K562 (cell line): ENCODE data around the gene PHTF1. TPM values are rescaled to one million over a fixed set of nuclear protein-coding genes. Genes with fewer than 3 reads are reported as not detected.

Source experiments
- ATAC-seq: fragments of 200-7000 bp; cut with Tn5 transposase; 3 replicates; pipeline ENCODE4 v1.9.1; 2020; ENCODE audit warnings: moderate library complexity
- BruUV-seq: library from RNA; stranded (reverse); fragments of 400-500 nt; replicated peaks from 2 replicates; lab custom pipeline; 2021; lab: Mats Ljungman, UMichigan
- CTCF ChIA-PET: fragments of 300-600 bp; formaldehyde crosslinking; extraction: SDS; loops from one replicate; lab custom pipeline; 2021; ENCODE audit warnings: low intra/inter-chr PET ratio; lab: Yijun Ruan, JAX
- POLR2A ChIA-PET: fragments of 300-600, 350-650 bp; sonication (Branson Sonifier 250); formaldehyde crosslinking; extraction: SDS; loops from one replicate; lab custom pipeline; 2021; ENCODE audit warnings: antibody characterized with exemption, inconsistent platforms; lab: Yijun Ruan, JAX
- DNase-seq, 4 experiments: peaks; one replicate each; pipeline versions ENCODE4 v3.0.0 to v3.0.0-alpha.2; 2011 to 2018; ENCODE audit warnings: low spot score in 3 of 4, mixed read lengths in 3 of 4; ENCODE audit errors: extremely low read depth in 1 of 4
- FAIRE-seq: peaks from 2 replicates; lab custom pipeline; 2011; peaks lifted over from hg19 to GRCh38; lab: Jason Lieb, UNC
- H2AFZ ChIP-seq: 2 replicates; pipeline ENCODE4 v1.6.0; 2011; ENCODE audit warnings: low read depth, low read length, control low read depth, inconsistent platforms
- H3K27ac ChIP-seq: fragments of 200-600 bp; 3 replicates; pipeline ENCODE4 v1.8.0; 2011; ENCODE audit warnings: low read depth, mild to moderate bottlenecking, control low read depth, inconsistent platforms, low read length, moderate library complexity, mixed read lengths; ENCODE audit errors: extremely low read depth
- H3K27me3 ChIP-seq, 2 experiments: fragments of 300-600 bp in 1 of 2; 2 replicates in 1 of 2; 3 replicates in 1 of 2; pipeline versions ENCODE4 v1.6.0 to v1.8.0; 2011; ENCODE audit warnings: inconsistent platforms in 2 of 2, low read length in 2 of 2, mild to moderate bottlenecking in 1 of 2, mixed read lengths in 1 of 2, moderate library complexity in 1 of 2; ENCODE audit not compliant: control insufficient read depth in 2 of 2, insufficient read depth in 2 of 2
- H3K36me3 ChIP-seq: fragments of 300-600 bp; 3 replicates; pipeline ENCODE4 v1.8.0; 2011; ENCODE audit warnings: mild to moderate bottlenecking, low read length, inconsistent platforms; ENCODE audit not compliant: control insufficient read depth, insufficient read depth
- H3K4me1 ChIP-seq, 2 experiments: fragments of 200-600 bp in 1 of 2; replicated peaks in 1 of 2; 2 replicates in 1 of 2; 3 replicates in 1 of 2; pipeline versions ENCODE4 v1.5.1 to v1.8.0; 2011; ENCODE audit warnings: inconsistent platforms in 2 of 2, low read length in 2 of 2, mild to moderate bottlenecking in 1 of 2, mixed read lengths in 1 of 2, moderate library complexity in 1 of 2; ENCODE audit not compliant: control insufficient read depth in 2 of 2, insufficient read depth in 2 of 2
- H3K4me2 ChIP-seq: 2 replicates; pipeline ENCODE4 v1.6.1; 2011; ENCODE audit warnings: low read length, control low read depth, inconsistent platforms, mixed read lengths; ENCODE audit not compliant: insufficient read depth
- H3K4me3 ChIP-seq: fragments of 200-600 bp; sonication (generic), shearing (Covaris generic); 2 replicates; pipeline ENCODE4 v1.5.1; 2016; ENCODE audit warnings: control low read depth, inconsistent platforms
- H3K79me2 ChIP-seq: fragments of 200-600 bp; 3 replicates; pipeline ENCODE4 v1.8.0; 2011; ENCODE audit warnings: low read length, inconsistent platforms; ENCODE audit not compliant: control insufficient read depth, insufficient read depth
- H3K9ac ChIP-seq, 2 experiments: 2 replicates each; pipeline versions ENCODE4 v1.6.0 to v1.6.1; 2011; ENCODE audit warnings: low read depth in 2 of 2, low read length in 2 of 2, control low read depth in 1 of 2, inconsistent platforms in 1 of 2, mild to moderate bottlenecking in 1 of 2, mixed read lengths in 1 of 2; ENCODE audit not compliant: insufficient read depth in 1 of 2
- H3K9me1 ChIP-seq: one replicate; pipeline ENCODE4 v1.6.0; 2011; ENCODE audit warnings: inconsistent platforms, mild to moderate bottlenecking, low read length, moderate library complexity; ENCODE audit not compliant: control insufficient read depth, insufficient read depth
- H3K9me3 ChIP-seq: replicated peaks from 2 replicates; pipeline ENCODE4 v1.5.1; 2011; ENCODE audit warnings: low read depth, low read length, inconsistent platforms; ENCODE audit not compliant: control insufficient read depth, insufficient read depth
- H4K20me1 ChIP-seq: replicated peaks from 2 replicates; pipeline ENCODE4 v1.6.1; 2011; ENCODE audit warnings: low read length, inconsistent platforms, mixed read lengths; ENCODE audit not compliant: control insufficient read depth, insufficient read depth
- BDP1 ChIP-seq: IDR thresholded peaks from 3 replicates; pipeline ENCODE4 v1.6.1; 2011; ENCODE audit not compliant: insufficient read length, insufficient read depth
- KLF1 ChIP-seq: fragments of 450-650 bp; IDR thresholded peaks from 2 replicates; pipeline ENCODE4 v1.6.1; 2016; ENCODE audit warnings: missing genetic modification characterization, missing compliant biosample characterization
- NFIC ChIP-seq: fragments of 450-650 bp; IDR thresholded peaks from 2 replicates; pipeline ENCODE4 v1.6.1; 2017; ENCODE audit warnings: mild to moderate bottlenecking, inconsistent platforms
- SIN3B ChIP-seq: fragments of 450-650 bp; IDR thresholded peaks from 2 replicates; pipeline ENCODE4 v1.6.1; 2017; ENCODE audit warnings: low read depth, mild to moderate bottlenecking, moderate library complexity
- SMAD4 ChIP-seq: fragments of 250-450 bp; sonication (Bioruptor Pico); conservative IDR thresholded peaks from 2 replicates; pipeline ENCODE4 v1.8.0; 2021; ENCODE audit warnings: inconsistent platforms, mild to moderate bottlenecking, moderate library complexity
- TEAD4 ChIP-seq, 2 experiments: sonication (generic) in 1 of 2; formaldehyde crosslinking in 1 of 2; IDR thresholded peaks; 2 replicates each; pipeline versions ENCODE4 v1.6.1 to v1.8.0; 2012 to 2022; ENCODE audit warnings: borderline replicate concordance in 1 of 2, inconsistent platforms in 1 of 2, low read length in 1 of 2, mild to moderate bottlenecking in 1 of 2, missing genetic modification reagents in 1 of 2
- ZFPM2 ChIP-seq: fragments of 250-450 bp; sonication (Bioruptor Pico); IDR thresholded peaks from 2 replicates; pipeline ENCODE4 v1.5.1; 2022; ENCODE audit warnings: mild to moderate bottlenecking
- ZSCAN32 ChIP-seq: fragments of 450-650 bp; formaldehyde crosslinking; IDR thresholded peaks from 2 replicates; pipeline ENCODE4 v1.4.0; 2020; ENCODE audit warnings: mild to moderate bottlenecking, moderate library complexity
- WGBS: fragments of 100-300 bp; shearing (Covaris generic); methylation state at CpG from one replicate; pipeline ENCODE4 v1.1.6; 2016; ENCODE audit warnings: low coverage, mixed read lengths; ENCODE audit not compliant: insufficient coverage; ENCODE audit errors: missing lambda C conversion rate; 5-methylcytosine and 5-hydroxymethylcytosine counted together
- in situ Hi-C: fragments of 300-500 bp; cut with MboI; formaldehyde crosslinking; loops from 4 replicates; pipeline ENCODE4 v1.15.0; 2018; ENCODE audit warnings: inconsistent platforms, mixed read lengths
- intact Hi-C: fragments of 100-400 bp; cut with micrococcal nuclease; formaldehyde crosslinking; loops from 2 replicates; pipeline ENCODE4 v1.14.2; 2022
- polyA plus RNA-seq, 8 experiments: library from polyadenylated mRNA; depleted of rRNA in 4 of 8; stranded (reverse) in 5 of 8; unstranded in 3 of 8; fragments of >200 nt; fragmentation: Nextera tagmentation in 2 of 8; fragmentation: Illumina TruSeq in 1 of 8; extraction: Ambion mirVana in 2 of 8; extraction: Trizol in 1 of 8; gene quantifications; 2 replicates each; pipeline versions ENCODE4 v1.2.1 to v1.2.3, GENCODE V29; 2011 to 2014; ENCODE audit warnings: inconsistent platforms in 1 of 8, missing spikeins in 1 of 8
- total RNA-seq, 7 experiments: library from RNA; depleted of rRNA in 6 of 7; stranded (reverse); fragments of >200 nt in 6 of 7; fragmentation: Illumina TruSeq in 2 of 7; extraction: Trizol in 2 of 7; gene quantifications; 2 replicates each; pipeline versions ENCODE4 v1.2.1 to v1.2.3, GENCODE V29; 2011 to 2021; ENCODE audit warnings: low replicate concordance in 1 of 7
- TF ChIP-seq, protein P1 (sequence below): sonication (generic); formaldehyde crosslinking; IDR thresholded peaks from 2 replicates; pipeline ENCODE4 v1.8.1; 2023; ENCODE audit warnings: mild to moderate bottlenecking, missing genetic modification reagents

Gene PHTF1
- total and polyA plus RNA-seq, 9 of the 15 experiments (the other 6 are each of a cell fraction or from before 2014, with no cell fraction given) = 8.4 to 36.2 (median 23.0) TPM

DNA sequence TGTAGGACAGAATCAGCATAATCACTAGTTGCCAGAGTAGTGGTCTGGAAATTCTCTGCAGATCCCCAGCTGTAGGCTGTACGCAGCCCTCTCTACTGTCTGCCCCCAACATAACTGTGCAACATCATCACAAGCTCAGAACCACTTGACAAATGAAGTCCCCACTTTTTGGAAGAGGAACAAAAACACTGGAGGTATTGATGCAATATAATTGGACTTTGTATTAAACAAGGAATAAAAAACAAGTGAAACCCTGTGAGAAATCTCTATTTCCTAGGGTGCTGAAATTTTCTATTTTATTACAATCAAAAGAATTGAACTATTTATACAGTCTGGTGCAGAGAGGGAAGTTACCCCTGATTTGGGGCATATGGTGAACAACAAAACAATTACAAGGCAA, 15.2 kb downstream of the PHTF1 start:
- H4K20me1 ChIP-seq = no peaks in the 10 kb centered on the region
- DNase-seq (no peak), FAIRE-seq (no peak), ATAC-seq (no peak)
- no peaks in the 10 kb centered on the region for H3K9me1 ChIP-seq
- H3K79me2 ChIP-seq = 0 out of 3 replicates have a peak, but pooled peaks cover 1% of the 10 kb centered on the region
- H2AFZ ChIP-seq = no peak overlapping the region
- no peaks in the 10 kb centered on the region for H3K4me1 ChIP-seq
- intact Hi-C loops = no loop called here
- no peaks in the 10 kb centered on the region for H3K27me3 ChIP-seq
- no peak overlapping the region for H3K9ac ChIP-seq
- no TSS peak for BruUV-seq
- no peak overlapping the region for H3K4me3 ChIP-seq
- H3K9me3 ChIP-seq = no peaks in the 10 kb centered on the region
- 77% methylated on average over 1 of the region's 1 CpG for WGBS
- peaks cover 36% of the 10 kb centered on the region for H3K36me3 ChIP-seq
- H3K27ac ChIP-seq = no peak overlapping the region
- ChIA-PET CTCF (no interaction called here), POLR2A (no interaction called here)
- TF ChIP-seq BDP1 (no peak), ZFPM2 (CRISPR knock-in tag) (no peak), SMAD4 (no peak), KLF1 (tag) (no peak), SIN3B (no peak), TEAD4 (IDR thresholded peaks at IDR 0.05; ENCODE audit: low read length) (no peak), TEAD4 (CRISPR knock-in tag; IDR thresholded peaks at IDR 0.05; ENCODE audit: borderline replicate concordance) (no peak), ZSCAN32 (no peak), NFIC (no peak)
- TF ChIP-seq, protein P1, sequence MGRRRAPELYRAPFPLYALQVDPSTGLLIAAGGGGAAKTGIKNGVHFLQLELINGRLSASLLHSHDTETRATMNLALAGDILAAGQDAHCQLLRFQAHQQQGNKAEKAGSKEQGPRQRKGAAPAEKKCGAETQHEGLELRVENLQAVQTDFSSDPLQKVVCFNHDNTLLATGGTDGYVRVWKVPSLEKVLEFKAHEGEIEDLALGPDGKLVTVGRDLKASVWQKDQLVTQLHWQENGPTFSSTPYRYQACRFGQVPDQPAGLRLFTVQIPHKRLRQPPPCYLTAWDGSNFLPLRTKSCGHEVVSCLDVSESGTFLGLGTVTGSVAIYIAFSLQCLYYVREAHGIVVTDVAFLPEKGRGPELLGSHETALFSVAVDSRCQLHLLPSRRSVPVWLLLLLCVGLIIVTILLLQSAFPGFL (CRISPR knock-in tag) = no peak
- in situ Hi-C loops = no loop called here
- no peak overlapping the region for H3K4me2 ChIP-seq
